GM18870 (cell line): ENCODE measurements around the gene CADPS.

Experiments
- ATAC-seq: cut with Tn5 transposase; IDR thresholded peaks from one replicate; pipeline ENCODE4 v1.9.1; 2021; ENCODE audit warnings: moderate library complexity; ENCODE audit not compliant: unreplicated experiment

Gene CADPS

DNA sequence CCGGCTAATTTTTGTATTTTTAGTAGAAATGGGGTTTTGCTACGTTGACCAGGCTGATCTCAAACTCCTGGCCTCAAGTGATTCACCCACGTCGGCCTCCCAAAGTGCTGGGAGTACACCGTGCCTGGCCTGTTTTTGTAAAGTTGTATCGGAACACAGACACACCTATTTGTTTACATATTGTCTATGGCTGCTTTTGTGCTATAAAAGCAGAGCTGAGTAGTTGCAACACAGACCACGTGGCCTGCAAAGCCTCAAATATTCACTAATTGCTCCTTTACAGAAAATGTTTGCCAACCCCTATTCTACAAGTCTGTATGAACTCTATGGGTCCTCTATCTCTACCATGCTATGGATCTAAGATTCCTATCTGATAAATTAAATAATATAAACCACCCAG lies 175.5 kb downstream of the CADPS start:
- no peak for ATAC-seq

DNA sequence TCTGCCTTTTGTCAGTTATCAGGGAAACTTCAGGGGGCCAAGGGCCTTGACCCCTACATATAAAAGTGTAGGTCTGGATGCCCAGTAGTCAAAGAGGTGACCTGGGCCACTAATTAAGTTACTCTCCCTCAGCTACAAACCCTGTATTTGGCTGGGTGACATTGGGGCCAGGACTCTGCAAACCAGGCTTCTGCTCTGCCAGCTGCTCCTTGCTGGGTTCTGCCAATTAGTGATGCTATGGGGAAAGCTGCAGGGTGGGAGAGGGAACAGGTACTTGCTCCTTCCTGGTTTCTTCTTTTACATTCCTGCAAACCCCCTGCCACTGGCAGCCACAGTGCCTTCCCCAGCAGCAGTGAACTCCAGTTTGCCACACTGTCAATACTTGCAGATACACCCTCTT lies 179.2 kb downstream of the CADPS start:
- no peak for ATAC-seq

- ATAC-seq, result no peak
Measured at GRCh38 chr3:62688812-62689211, 186.4 kb downstream of the CADPS start.

DNA sequence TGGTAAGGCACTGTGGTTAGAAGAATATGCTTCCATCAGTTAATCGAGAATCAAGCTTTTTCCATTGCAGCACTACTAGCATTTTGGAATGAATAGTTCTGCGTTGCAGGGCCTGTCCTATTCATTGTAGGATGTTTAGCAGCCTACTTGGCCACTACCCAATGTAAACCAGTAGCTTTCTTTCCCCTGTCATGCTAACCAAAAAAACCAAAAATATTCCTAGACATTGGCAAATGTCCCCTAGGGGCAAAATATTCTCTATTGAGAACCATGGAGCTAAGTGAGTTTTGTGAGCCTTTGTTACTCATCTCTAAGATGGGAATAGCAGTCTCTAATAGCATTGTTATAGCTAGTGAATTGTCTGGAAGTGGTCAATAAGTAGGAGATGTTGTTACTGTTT lies 187.2 kb downstream of the CADPS start:
- ATAC-seq, result no peak

GRCh38 chr3:62686503-62687294 lies 188.5 kb downstream of the CADPS start:
- no peak for ATAC-seq

- no peak for ATAC-seq
Measured at GRCh38 chr3:62682826-62683225, 192.4 kb downstream of the CADPS start.

DNA sequence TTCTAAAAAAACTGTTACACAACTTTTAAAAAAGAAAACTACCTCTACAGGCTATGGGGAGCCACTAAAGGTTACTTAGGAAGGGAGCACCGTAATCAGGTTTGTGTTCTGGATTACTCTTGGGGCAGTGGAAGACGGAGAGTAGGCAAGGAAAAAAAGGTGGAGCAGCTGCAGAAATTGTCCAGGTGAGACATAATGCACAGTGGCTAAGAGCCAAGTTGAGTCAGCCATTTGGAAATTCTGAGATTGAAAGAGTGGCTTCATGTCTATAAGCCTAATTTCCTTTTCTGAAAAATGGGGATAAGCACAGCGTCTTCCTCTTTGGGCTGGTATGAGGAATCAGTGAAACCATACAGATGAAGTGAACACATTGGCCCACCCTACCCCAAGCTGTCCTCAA lies 195.2 kb downstream of the CADPS start:
- ATAC-seq, result no peak

GRCh38 chr3:62678841-62679240 lies 196.4 kb downstream of the CADPS start:
- ATAC-seq, result no peak

- ATAC-seq, result no peak
Measured at GRCh38 chr3:62677926-62678325, 197.3 kb downstream of the CADPS start.

DNA sequence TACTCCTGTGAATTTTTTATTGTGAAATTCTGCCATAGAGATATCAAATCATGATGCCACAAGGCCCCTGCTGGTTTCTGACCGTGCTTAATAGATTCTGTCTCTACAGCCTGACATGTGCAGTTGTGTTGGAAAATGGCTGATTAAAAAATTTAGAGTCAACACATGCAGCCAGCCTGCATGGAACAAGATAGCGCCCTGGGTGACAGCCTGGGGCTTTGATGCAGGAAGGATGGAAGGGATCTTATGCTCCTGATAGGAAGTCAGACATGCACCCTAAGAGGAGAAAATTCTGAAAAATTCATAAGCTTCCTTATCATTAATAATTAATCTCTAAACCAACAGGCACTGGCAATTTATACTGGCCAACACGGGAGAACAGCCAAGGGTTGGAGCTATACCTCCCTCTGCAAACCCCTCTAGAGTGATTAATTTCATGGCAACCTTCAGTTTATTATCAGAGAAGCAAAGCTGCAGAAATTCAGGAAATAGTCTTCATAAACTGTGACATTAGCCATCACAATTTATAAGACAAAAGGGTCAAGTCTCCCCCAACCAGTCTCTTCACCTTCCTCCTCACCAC lies 198.4 kb downstream of the CADPS start:
- no peak for ATAC-seq

DNA sequence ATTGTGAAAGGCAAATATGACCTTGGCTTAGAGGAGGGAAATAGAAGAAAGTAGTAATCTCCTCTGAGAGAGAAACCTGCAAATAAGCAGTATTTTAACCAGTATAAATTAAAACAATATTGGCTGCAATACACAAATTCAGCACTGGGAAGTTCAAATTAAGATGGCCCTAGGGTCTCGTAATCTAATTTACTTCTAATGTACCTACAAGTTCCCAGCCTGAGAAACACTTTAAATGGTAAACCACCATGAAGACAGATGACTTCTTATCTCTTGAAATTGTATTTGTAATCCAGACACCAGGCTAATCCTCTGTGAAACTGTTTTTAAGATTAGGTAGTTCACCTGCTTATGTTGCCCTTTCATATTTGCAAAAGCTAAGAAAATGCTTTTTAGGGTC lies 199.7 kb downstream of the CADPS start:
- no peak for ATAC-seq

GRCh38 chr3:62672988-62673313 lies 202.3 kb downstream of the CADPS start:
- ATAC-seq, result no peak

GRCh38 chr3:62672270-62672987 lies 202.8 kb downstream of the CADPS start:
- peak; percentile 77 for ATAC-seq

GRCh38 chr3:62670351-62670750 lies 204.9 kb downstream of the CADPS start:
- no peak for ATAC-seq

DNA sequence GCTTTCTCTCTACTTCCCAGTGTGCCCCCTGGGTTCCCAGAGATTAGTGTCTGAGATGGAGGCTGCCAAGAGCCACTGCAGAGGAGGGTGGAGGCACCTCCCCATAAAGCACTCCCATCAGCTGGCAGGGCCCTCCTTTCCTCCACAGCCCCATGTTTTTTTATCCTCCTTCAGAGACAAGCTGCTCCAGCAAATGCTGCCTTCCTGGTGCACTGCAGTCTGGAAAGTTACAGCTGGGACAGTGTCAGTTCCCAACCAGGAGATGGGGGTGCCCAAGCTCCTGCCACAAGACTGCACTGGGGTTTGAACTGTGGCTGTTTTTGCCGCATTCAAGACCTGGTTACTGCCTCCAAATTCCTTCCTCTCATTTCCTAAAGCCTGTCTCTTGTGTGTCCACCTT lies 206.1 kb downstream of the CADPS start:
- ATAC-seq, result no peak

- no peak for ATAC-seq
Measured at GRCh38 chr3:62667714-62668113, 207.5 kb downstream of the CADPS start.

GRCh38 chr3:62665627-62666437 lies 209.4 kb downstream of the CADPS start:
- ATAC-seq, result peak; percentile 72

DNA sequence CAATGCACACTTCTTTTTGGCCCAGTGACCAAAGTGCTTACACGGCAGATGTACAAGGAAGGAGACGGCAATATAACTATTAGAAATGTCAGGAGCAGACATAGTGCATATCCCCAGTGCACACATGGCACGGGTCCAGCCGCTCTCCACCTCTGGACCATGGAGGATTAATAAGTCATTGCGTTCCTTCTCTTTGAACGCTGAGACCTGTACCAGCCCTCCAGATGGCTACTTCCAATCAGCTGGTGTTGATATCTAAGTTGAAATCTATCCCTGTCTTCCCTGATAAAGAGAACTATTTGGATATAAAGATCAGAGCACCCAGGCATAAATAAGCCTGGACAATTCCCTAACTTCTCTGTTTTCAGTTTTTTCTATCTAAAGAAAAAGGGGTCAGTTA lies 212.5 kb downstream of the CADPS start:
- ATAC-seq, result no peak

- no peak for ATAC-seq
Measured at GRCh38 chr3:62659660-62660059, 215.6 kb downstream of the CADPS start.

DNA sequence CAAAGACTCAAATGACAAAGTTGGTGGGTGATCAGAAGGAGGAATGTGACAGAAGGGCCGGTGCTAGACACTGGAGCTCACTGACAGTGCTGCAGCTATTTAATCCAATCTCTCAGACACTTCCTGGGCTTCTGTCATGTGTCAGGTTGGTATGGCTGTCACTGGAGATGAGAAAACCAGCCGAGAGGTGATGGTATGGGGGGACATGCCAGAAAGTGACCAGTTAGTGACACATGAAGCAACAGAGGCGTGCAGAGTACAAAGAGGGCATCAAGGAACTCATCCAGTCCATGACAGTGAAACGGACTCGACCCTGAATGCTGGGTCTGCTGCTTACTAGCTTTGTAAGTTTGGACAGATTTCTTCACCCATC lies 219.5 kb downstream of the CADPS start:
- no peak for ATAC-seq

DNA sequence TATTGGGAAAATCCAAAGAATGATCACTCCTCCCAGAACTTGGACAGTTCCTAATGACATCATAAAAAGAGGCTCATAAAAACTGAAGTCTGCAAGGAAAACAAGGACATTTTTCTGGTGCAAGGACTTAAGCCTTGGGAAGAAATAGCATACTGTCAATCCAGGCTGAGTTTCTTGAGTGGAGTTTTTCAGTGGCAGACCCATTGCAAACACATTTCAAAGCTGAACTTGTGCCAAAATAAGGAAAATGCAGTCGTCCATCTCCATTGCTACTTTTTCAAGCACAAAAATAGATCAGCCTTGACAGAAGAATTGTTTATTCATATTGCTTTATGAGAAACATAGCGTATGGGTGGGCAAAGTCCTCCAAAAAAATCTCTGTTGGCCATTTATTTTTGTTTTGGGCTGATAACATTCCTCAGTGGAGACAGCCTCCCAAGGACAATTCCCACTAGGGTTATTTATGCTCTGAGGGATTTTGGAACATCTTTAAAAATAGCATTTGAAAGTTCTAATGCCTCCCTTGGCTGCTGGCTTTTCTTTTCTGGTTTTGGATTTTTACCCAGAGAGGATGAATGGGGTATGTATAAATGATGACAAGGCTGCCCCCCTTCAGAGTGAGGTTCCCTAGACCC lies 220.0 kb downstream of the CADPS start:
- ATAC-seq, result no peak
